ENCODE data around the gene TXNDC11.

Gene TXNDC11

DNA sequence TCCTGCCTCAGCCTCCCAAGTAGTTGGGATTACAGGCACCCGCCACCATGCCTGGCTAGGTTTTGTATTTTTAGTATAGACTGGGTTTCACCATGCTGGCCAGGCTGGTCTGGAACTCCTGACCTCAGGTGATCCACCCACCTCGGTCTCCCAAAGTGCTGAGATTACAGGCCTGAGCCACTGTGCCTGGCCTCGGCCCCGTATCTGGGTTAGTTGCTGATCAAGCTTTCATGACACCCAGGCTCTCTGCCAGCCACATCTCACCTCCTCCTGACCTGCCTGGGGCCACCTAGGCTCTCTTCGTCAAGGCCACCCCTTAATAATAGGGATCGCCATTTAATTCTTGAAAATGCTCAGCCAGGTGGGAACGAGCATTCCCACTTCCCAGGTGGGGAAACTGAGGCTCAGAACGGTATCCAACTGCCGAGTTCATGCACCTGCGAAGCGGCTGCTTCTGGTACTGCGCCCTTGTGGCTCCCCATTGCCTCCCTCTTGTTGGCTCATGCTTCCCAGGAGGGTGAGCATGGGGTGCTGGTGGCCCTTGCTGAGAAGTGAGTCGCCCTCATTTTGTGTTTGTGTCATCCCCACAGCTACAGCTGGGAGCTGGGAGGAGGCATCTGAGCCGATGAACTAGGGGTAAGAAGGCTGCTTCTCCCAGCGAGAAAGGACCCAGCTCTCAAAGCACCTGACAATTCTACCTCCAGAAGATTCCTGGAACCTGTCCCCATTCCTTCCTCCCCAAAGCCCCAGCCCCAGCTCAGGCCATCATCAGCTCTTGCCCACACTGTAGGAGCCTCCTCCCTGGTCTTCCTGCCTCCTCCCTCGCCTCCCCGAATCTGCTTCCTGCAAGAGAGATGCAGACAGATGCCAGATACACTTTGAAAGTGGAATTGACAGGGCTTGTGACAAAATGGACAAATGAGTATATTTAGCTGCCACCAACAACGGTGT lies 91.7 kb downstream of the TXNDC11 start:
- no peak for DNase-seq

DNA sequence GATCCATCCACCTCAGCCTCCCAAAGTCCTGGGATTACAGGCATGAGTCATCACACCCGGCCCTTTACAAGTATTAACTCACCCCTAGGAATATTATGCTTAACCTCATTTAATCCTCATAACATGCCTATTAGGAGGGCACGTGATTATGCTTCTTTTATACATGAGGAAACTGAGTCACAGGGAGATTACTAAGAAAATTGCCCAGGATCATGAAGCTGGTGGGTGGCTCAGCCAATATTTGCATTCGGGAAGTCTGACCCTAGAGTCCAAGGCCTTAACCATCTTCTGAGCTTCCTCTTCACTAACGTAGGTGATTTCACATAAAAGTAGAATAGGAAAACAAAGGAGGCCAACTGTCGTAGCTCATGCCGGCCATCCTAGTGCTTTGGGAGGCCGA lies 93.4 kb downstream of the TXNDC11 start:
- DNase-seq = no peak

DNA sequence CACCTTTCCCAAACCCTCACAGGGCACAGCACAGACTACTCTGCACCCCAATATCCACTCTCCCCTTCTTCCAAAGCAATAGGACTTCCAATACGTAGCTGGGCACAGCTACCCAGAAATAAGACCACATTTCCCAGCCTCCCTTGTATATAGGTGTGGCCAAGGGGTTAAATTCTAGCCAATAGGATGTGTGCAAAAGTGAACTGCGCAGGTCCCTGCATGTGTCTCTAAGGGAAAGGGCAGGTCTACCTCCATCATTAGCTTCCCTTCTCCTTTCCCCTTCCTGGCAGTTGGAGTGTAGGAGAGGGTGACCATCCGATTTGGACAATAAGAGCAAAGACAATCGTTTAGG lies 99.9 kb downstream of the TXNDC11 start:
- DNase-seq = no peak

DNA sequence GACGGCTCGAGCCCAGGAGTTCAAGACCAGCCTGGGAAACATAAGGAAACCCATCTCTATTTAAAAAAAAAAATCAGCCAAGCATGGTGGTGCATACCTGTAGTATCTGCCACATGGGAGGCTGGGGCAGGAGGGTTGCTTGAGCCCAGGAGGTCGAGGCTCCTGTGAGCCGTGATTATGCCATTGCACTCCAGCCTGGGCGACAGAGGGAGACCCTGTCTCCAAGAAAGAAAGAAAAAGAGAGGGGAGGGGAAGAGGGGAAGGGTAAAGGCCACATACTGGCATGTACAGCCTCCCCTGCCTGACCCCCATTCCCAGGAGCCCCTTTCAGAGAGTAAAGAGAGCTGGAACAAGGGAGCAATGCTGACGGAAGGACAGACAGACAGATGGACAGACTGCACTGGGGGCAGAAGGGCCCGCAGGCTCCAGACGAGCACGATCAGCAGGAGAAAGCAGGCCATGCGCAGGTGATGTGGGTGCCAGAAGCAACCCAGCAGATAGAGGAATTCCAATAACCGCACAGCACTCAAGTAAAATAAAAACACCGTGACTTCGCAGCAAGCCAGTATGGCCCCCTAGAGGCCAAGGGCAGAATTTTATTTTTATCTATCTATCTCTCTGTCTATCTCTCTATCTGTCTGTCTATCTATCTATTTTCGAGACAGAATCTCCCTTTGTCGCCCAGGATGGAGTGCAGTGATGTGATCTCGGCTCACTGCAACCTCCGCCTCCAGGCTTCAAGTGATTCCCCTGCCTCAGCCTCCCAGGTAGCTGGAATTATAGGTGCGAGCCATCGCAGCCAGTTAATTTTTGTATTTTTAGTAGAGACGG lies 101.5 kb downstream of the TXNDC11 start:
- DNase-seq = peak; percentile 60

DNA sequence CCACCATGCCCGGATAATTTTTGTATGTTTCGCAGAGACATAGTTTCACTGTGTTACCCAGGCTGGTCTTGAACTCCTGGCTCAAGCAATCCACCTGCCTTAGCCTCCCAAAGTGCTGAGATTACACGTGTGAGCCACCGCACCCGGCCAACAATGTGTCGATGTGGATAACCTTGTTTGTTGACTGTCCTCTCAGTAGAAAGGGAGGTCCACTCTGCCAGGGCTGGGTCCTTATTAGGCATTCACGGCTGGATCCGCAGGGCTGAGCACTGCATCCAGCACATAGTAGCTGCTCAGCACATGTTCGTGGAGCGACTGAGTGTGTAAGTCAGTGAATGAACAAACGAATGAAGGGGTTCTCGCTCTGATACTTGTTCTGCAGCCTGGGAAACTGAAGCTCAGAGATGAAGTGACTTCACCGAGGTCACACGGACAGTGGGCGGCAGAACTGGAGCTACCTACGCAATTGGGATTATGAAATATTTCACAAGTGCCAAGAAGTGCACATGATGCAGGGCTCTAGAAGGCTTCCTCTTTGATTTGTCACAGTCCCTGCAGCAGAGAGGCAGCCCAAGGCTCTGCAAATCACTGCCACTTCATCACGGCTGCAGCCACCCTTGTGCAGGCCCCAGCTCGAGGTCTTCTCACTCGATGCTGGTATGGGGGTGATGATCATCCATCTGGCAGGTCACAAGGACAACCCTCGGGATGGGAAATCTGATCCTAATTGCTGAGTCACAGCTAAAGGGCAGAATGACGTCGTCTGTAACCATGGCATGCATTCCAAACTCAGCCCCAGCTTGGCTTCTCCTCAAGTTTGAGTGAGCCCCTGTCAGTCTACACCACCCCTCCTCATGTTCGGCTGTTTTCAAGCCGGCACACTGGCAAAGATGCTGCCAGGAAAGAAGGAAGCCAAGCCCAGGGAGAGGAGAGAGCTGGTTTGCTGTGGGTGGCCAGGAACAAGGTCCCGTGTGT lies 102.4 kb downstream of the TXNDC11 start:
- DNase-seq = peak; percentile 96

DNA sequence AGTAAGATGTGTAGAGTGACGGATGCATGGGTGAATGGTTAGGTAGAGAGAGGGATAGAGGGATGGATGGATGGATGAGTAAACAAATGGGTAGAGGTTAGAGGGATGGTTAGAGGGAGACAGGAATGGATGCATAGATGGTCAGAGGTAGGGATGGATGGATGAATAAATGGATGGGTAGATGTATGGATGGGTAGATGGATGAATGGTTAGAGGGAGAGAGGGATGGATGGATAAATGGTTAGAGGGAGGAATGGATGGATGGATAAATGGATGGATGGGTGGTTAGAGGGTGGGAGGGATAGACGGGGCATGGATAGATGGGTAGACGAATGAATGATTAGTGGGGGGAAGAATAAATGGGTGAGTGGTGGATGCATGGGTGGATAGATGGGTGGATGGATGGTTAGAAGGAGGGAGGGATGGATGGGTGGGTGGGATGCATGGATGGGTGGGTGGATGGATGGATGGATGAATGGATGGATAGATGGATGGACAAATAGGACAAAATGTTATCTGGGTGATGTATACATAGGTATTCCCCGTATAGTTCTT lies 103.6 kb downstream of the TXNDC11 start:
- DNase-seq = no peak

DNA sequence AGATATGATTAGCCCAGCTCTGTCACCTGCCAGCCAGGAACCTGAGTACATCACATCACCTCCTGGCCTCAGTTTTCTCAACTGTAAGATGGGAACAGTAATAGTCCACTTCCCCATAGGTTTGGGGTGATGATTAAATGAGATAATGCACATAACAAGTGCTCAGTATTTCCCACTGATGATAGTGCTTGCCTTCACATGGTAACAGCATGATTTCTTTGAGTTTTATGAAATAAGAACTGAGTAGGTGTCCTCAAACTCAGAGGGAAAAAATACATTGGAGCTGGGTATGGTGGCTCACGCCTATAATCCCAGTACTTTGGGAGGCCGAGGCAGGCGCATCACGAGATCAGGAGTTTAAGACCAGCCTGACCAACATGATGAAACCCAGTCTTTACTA lies 104.5 kb downstream of the TXNDC11 start:
- DNase-seq = no peak

DNA sequence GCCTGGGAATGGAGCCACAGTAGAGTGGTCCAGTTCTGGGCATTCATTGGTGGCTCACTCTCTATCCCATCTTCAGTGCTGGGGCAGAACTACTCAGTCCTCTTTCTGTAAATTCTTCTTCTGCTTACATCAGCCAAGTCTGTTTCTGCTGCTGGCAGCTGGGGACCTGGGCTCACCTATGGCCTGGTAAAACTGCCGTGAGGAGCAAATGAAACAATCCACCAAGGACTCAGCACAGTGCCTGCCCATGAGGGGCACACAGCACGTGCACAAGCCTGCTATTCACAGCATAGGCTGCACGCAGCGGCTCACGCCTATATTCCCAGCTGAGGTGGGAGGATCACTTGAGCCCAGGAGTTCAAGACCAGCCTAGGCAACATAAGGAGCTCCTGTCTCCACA lies 105.3 kb downstream of the TXNDC11 start:
- no peak for DNase-seq

DNA sequence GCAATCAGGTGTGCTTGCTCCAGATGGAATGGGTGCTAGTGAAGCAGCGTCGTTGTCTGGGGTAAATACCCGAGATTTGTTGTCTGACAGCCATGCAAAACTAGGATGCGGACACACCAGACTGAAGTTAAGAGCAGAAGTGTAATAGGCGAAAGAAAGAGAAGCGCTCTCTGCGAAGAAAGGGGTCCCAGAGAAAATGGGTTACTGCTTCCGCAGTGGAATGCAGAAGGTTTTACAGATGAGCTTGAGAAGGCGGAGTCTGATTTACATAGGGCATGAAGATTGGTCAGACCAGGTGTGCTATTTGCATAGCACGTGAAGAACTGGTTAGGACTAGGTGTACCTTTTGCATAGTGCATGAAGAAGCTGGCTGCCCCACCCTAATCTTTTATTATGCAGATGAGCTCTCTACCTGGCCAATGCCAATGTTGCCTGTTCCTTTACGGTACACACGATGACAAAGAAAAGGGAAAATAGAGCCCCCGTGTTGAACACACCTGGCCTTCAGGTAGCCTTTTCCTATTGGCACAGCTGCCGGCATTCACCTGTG lies 106.4 kb downstream of the TXNDC11 start:
- DNase-seq = no peak

DNA sequence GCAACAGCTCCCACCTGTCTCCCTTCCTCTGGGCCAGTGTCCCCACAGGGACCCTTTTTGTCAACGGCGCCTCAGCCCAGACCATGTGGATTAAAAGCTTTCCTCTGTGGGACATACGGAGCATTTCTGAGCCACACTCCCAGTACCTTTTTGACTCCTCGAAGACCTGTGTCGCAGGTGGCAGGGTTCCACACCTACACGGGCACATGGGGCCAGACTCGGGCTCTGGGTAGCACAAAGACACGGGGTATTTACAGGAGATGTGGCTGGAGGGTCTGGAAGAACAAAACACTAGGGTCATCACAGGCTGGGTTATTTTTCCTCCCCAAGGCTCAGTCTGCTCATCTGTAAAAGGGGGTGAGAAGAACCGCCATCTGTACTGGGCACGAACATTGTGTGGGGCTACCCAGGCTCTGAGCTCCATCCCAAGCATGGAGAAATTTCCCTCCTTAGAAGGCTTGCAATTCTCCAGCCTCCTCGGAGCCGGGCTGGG lies 106.9 kb downstream of the TXNDC11 start:
- DNase-seq = no peak

DNA sequence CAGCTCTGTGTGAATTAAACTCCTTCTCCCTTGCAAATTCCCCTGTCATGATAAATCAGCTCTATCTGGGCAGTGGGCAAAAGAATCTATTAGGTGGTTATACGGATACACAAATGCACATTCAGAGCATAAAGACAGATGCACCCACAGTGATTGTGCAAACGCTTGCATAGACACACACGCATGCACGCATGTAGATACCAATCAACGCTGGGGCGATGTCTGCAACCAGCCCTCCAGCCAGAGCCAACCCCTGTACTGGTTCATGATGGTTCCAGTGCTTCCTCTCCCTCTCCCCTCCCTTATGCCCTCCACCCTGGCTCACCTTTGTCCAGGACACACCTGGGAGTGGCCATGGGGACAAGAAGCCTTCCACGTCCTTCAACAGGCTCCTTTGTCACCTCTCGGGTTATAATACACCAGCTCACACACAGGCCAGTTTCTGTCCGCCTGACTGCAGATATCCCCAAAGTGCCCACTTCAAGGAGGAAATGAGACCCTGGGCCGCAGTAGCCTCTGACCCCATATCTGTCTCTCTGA lies 107.5 kb downstream of the TXNDC11 start:
- no peak for DNase-seq

DNA sequence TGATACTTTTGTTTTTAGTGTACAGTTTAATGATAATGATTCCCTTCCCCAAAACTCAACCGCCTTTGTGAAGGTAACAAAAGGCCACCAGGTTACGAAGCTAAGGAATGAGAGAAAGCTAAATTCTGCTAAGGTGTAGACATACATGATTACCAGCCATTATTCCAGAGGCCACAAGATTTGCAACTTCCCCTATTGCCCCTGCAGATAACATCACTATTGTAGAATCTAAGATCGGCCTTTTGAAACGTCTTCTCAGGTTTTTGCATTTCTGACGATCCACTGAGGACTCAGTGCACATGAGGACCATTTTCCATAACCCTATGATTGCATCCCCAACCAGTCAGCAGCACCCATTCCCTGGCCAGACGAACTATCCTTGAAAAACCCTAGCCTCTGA lies 108.3 kb downstream of the TXNDC11 start:
- DNase-seq = no peak

DNA sequence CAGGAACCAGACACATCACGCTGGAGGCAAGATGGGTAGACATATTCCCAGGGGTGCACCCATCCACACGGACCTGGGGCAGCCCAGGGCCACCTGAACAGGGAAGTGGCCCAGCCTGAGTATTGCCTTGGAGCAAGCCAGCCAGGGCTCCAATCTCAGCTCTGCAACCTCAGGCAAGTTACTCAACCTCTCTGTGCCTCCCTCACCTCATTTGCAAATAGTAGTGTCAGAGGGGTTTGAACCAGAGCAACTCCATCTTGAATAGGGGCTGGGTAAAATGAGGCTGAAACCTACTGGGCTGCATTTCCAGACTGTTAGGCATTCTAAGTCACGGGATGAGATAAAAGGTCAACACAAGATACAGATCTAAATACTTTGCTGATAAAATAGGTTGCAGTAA lies 109.5 kb downstream of the TXNDC11 start:
- no peak for DNase-seq

DNA sequence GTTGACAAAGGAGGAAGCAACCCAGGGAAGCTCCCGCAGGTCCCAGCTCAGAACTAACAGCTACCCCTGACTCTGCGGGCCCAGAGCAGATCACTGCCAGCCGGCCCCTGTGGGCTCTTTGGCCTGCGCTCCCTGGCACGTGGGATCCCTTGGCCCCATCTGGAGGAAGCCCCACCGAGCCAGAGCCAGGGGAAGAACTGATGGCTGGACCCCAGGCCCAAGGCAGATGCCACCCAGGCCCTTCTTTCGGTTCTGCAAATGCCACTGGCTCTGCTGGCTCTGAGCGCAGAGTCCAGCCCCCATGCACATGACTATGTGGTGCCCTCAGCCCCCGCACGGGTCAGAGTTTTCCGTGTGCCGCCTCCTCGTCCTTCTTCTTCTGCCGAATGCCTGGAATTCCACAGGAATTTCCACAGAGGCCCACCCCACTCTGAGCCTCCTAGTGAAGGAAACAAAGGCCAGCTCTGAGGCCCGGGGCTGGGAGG lies 110.2 kb downstream of the TXNDC11 start:
- DNase-seq = peak; percentile 79

DNA sequence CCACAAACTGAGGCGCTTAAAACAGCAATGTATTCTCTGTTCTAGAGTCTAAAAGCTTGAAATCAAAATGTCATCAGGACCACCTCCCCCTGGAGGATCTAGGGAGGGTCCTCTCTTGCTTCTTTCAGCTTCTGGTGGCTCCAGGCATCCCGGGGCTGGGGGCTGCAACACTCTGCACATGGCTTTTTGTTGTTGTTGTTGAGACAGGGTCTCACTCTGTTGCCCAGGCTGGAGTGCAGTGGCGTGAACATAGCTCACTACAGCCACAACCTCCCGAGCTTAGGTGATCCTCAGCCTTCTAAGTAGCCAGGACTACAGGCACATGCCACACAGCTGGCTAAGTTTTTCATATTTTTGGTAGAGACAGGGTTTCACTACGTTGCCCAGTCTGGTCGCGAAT lies 111.4 kb downstream of the TXNDC11 start:
- DNase-seq = no peak

DNA sequence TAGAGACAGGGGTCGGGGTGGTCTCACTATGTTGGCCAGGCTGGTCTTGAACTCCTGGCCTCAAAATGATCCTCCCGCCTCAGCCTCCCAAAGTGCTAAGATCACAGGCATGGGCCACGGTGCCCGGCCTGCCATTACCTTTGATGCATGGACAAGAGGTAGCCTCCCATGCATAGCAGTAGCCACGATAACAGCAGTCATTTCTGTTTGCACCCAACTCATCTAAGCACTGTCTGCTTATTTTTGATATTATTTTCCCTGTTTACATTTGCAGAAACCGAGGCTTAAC lies 111.9 kb downstream of the TXNDC11 start:
- no peak for DNase-seq

DNA sequence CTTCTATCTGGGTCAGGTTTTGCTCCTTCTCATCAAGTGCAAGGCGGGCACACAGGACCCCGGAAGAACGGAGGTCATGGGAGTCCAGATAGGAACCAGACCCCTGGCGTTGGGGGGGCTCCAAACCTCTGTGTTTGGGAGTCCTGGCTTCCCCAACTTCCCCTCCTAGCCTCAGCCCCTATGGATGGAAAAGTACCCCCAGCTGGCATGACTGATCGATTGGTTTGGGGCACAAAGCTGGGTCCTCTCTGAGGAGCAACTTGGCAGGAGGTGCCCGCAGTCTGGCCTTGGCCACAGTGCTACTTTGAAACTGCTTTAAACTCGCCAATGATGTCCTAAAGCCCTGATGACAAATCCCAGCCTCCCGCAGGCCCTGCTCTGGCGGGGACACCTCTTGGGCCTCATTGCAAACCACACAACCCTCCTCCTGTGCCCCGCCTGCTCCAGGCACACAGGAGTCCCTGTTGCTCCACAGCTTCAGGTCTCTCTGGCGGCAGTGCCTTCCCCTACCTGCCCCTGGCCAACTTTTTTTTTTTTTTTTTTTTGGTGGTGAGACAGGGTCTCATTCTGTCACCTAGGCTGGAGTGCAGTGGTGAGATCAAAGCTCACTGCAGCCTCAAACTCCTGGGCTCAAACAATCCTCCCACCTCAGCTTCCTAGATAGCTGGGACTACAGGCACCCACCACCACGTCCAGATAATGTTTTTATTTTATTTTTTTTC lies 112.5 kb downstream of the TXNDC11 start:
- no peak for DNase-seq
